Sigmoid colon (tissue), 7 donors: Measurements from ENCODE around the gene RPTOR. TPM values are rescaled to one million over a fixed set of nuclear protein-coding genes. Genes with fewer than 3 reads are reported as not detected.
"Not testable (repeated sequence)": the region's sequence is repeated elsewhere in the genome, so short reads cannot be mapped to it uniquely, and the experiment has no call there.

Experiments used
- DNase-seq: peaks from one replicate; pipeline ENCODE4 v3.0.0-alpha.2; 2019
- H3K27ac ChIP-seq, 4 donors: fragments of 200-600 bp; sonication (generic); one replicate each; pipeline ENCODE4 v1.5.1; 2016 to 2019; ENCODE audit warnings: mild to moderate bottlenecking in 1 of 4
- H3K27me3 ChIP-seq, 3 donors: fragments of 200-600 bp; sonication (generic); one replicate each; pipeline ENCODE4 v1.5.1; 2019; ENCODE audit warnings: mild to moderate bottlenecking in 1 of 3
- H3K36me3 ChIP-seq, 4 donors: fragments of 200-600 bp; sonication (generic); one replicate each; pipeline ENCODE4 v1.5.1; 2016 to 2019
- H3K4me1 ChIP-seq, 4 donors: fragments of 200-600 bp; sonication (generic); one replicate each; pipeline ENCODE4 v1.5.1; 2017 to 2019
- H3K4me3 ChIP-seq, 4 donors: fragments of 200-600 bp; sonication (generic); one replicate each; pipeline ENCODE4 v1.5.1; 2017 to 2019; ENCODE audit warnings: mild to moderate bottlenecking in 2 of 4, moderate library complexity in 1 of 4
- H3K9me3 ChIP-seq, 4 donors: fragments of 200-600 bp in 3 of 4; sonication (generic) in 3 of 4; one replicate each; pipeline versions ENCODE4 v1.5.1 to v1.6.1; 2013 to 2019
- EP300 ChIP-seq, 4 donors: sonication (generic); formaldehyde crosslinking; IDR thresholded peaks; one replicate each; pipeline ENCODE4 v1.6.1; 2017; ENCODE audit warnings: antibody characterized with exemption in 4 of 4
- POLR2A ChIP-seq, 2 donors: fragments of 450-650 bp; IDR thresholded peaks; one replicate each; pipeline ENCODE4 v1.6.1; 2016; ENCODE audit warnings: antibody characterized with exemption in 2 of 2, mild to moderate bottlenecking in 2 of 2, moderate library complexity in 2 of 2
- POLR2AphosphoS5 ChIP-seq, 4 donors: sonication (generic); formaldehyde crosslinking; IDR thresholded peaks; one replicate each; pipeline ENCODE4 v1.6.1; 2017; ENCODE audit warnings: antibody characterized with exemption in 4 of 4
- WGBS, 2 donors: extraction: QIAGEN DNeasy Blood & Tissue Kit; methylation state at CpG; one replicate each; pipeline ENCODE4 v1.1.7; 2013; 5-methylcytosine and 5-hydroxymethylcytosine counted together
- intact Hi-C: fragments of 100-400 bp; cut with DNase I; formaldehyde crosslinking; loops from one replicate; pipeline ENCODE4 v1.15.1; 2023
- polyA plus RNA-seq, 3 donors: library from polyadenylated mRNA; stranded (reverse); fragments of 200-250 nt; gene quantifications; one replicate each; pipeline ENCODE4 v1.2.3, GENCODE V29; 2013
- total RNA-seq, 4 donors: library from RNA; depleted of rRNA; stranded (reverse); fragments of >200 nt; gene quantifications; one replicate each; pipeline ENCODE4 v1.1.0, GENCODE V29; 2016
- TF ChIP-seq, protein P1 (sequence below), 4 experiments: fragments of 450-650 bp in 3 of 4; fragments of 200-600 bp in 1 of 4; IDR thresholded peaks; one replicate each; pipeline ENCODE4 v1.5.1; 2016 to 2019; ENCODE audit warnings: antibody characterized with exemption in 4 of 4, mild to moderate bottlenecking in 3 of 4, moderate library complexity in 2 of 4
- donor health status: healthy with polysubstance abuse.
- donor health status: Bipolar disorder and iron deficiency.
- donor health status: healthy.

RPTOR gene
- total and polyA plus RNA-seq, 7 donors: 3.7 to 68.7 (median 22.9) TPM

DNA sequence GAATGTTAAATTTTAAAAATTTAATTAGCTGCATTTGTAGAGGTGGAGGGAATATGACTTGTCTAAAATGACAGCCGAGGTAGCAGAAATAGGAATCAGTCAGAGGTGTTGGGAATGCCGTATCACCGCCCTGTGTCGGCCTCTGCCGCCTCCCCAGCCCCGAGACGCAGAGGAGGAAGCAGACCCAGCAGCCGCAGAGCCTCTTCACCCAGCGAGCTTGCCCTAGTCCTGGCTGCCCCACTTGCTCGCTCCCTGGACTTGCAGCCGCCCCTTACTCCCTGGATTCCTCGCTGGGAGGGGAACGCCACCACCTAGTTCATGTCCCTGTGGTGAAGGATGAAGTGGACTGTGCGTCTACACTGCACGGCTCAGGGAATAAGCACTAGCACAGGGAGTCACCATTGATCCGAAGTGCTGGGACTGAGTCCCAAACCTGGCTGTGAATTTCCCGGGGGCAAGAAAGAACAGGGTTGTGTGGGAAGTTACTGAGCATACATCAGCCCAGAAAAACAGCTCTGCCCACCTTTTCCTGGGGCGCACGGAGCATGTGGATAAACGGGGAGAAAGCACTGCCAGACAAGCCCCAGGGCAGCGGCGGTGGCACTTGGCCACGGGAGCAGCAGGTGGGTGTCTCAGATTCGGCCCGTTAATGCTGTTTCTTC, 76.8 kb downstream of the RPTOR start:
- no peak for DNase-seq
- no peaks in the 10 kb centered on the region for H3K4me1 ChIP-seq
- no peak for TF ChIP-seq POLR2A (IDR thresholded peaks at IDR 0.05)
- TF ChIP-seq POLR2AphosphoS5 (IDR thresholded peaks at IDR 0.05): no peak
- TF ChIP-seq EP300 (IDR thresholded peaks at IDR 0.05): no peak
- TF ChIP-seq, protein P1, sequence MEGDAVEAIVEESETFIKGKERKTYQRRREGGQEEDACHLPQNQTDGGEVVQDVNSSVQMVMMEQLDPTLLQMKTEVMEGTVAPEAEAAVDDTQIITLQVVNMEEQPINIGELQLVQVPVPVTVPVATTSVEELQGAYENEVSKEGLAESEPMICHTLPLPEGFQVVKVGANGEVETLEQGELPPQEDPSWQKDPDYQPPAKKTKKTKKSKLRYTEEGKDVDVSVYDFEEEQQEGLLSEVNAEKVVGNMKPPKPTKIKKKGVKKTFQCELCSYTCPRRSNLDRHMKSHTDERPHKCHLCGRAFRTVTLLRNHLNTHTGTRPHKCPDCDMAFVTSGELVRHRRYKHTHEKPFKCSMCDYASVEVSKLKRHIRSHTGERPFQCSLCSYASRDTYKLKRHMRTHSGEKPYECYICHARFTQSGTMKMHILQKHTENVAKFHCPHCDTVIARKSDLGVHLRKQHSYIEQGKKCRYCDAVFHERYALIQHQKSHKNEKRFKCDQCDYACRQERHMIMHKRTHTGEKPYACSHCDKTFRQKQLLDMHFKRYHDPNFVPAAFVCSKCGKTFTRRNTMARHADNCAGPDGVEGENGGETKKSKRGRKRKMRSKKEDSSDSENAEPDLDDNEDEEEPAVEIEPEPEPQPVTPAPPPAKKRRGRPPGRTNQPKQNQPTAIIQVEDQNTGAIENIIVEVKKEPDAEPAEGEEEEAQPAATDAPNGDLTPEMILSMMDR (IDR thresholded peaks at IDR 0.05): no peak
- peaks cover 0 to 11% (median 0%) of the 10 kb centered on the region in 4 donors for H3K36me3 ChIP-seq
- H3K4me3 ChIP-seq: no peak overlapping the region
- 87 to 88% methylated on average over 25 of the region's 25 CpGs for WGBS, 2 donors
- intact Hi-C loops: no loop called here
- no peak overlapping the region for H3K27ac ChIP-seq
- H3K9me3 ChIP-seq: no peaks in the 10 kb centered on the region
- H3K27me3 ChIP-seq: no peaks in the 10 kb centered on the region

DNA sequence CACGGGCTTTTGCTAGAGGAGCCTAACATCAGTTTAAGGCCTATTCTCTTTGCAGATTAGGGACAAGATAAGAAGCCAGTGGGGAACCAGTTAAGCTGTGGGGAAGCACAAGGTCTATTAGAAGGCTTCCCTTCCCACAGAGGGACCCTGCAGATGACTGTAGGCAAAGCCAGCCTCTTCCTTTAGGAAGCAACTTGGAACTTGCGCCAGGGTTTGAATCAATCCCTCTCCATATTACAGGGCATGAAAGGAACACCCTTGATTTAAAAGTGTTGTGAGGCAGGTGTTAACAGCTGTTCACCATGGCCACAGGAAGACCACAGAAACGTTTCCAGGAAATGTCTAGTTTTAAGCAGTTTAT, 77.3 kb downstream of the RPTOR start:
- no peak for DNase-seq
- Histone ChIP-seq H3K27me3 (no peaks in the 10 kb centered on the region), H3K9me3 (no peaks in the 10 kb centered on the region), H3K4me3 (no peak overlapping the region), H3K4me1 (no peaks in the 10 kb centered on the region), H3K36me3 (peaks cover 0 to 16% (median 0%) of the 10 kb centered on the region in 4 donors), H3K27ac (no peak overlapping the region)
- WGBS, 2 donors: 44 to 57% methylated on average over 3 of the region's 3 CpGs
- TF ChIP-seq POLR2AphosphoS5 (IDR thresholded peaks at IDR 0.05) (no peak), EP300 (IDR thresholded peaks at IDR 0.05) (no peak), POLR2A (IDR thresholded peaks at IDR 0.05) (no peak)
- TF ChIP-seq, protein P1 (IDR thresholded peaks at IDR 0.05): no peak
- intact Hi-C loops: no loop called here

DNA sequence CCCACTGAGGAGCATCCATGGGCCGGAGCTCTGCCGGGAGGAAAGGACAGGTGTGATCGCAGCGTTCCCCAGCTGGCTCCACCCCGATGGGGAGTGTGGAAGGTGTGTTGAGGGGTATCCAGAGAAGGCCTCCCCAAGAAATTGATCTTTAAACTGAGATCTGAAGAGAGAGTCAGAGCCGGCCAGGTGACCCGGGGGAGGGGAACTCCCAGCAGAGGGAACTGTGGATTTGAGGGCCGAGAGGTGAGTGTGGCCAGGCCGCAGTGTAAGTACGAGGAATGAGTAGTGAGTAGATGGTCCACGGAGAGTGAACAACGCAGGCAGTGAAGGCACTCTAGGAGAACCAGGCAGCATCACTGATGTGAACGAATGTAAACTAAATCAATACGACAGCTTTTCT, 80.2 kb downstream of the RPTOR start:
- 94 to 96% methylated on average over 14 of the region's 14 CpGs for WGBS, 2 donors

DNA sequence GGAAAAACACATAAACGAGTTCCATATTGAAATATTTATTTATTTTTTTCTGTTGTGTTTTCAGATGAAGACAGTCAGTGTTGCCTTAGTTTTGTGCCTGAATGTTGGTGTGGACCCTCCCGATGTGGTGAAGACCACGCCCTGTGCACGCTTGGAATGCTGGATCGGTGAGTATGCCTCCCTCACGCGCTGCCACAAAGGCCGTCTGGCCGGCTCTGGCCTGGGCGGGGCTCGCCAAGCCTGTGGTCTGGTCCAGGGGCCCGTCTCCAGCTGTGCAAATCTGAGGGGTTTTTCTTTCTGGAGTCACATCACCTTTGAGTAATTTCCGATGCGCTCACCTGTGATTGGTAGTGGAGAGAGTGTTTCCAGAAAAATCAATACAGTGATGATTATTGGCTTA, 81.0 kb downstream of the RPTOR start:
- Histone ChIP-seq H3K27me3 (no peaks in the 10 kb centered on the region), H3K27ac (no peak overlapping the region), H3K4me3 (no peak overlapping the region), H3K9me3 (no peaks in the 10 kb centered on the region), H3K4me1 (no peaks in the 10 kb centered on the region), H3K36me3 (peaks cover 0 to 18% (median 0%) of the 10 kb centered on the region in 4 donors)
- intact Hi-C loops: no loop called here
- no peak for DNase-seq
- TF ChIP-seq POLR2AphosphoS5 (IDR thresholded peaks at IDR 0.05): no peak
- TF ChIP-seq POLR2A (IDR thresholded peaks at IDR 0.05): no peak
- no peak for TF ChIP-seq EP300 (IDR thresholded peaks at IDR 0.05)
- TF ChIP-seq, protein P1 (IDR thresholded peaks at IDR 0.05): no peak
- WGBS, 2 donors: 93% methylated on average over 14 of the region's 14 CpGs

More for the DNA sequence above, 80.2 kb downstream of the RPTOR start:
- Histone ChIP-seq H3K4me3 (no peak overlapping the region), H3K36me3 (peaks cover 0 to 18% (median 0%) of the 10 kb centered on the region in 4 donors), H3K9me3 (no peaks in the 10 kb centered on the region), H3K27ac (no peak overlapping the region), H3K4me1 (no peaks in the 10 kb centered on the region), H3K27me3 (no peaks in the 10 kb centered on the region)
- DNase-seq: no peak
- TF ChIP-seq, protein P1 (IDR thresholded peaks at IDR 0.05): no peak
- TF ChIP-seq POLR2AphosphoS5 (IDR thresholded peaks at IDR 0.05) (no peak), EP300 (IDR thresholded peaks at IDR 0.05) (no peak), POLR2A (IDR thresholded peaks at IDR 0.05) (no peak)
- intact Hi-C loops: no loop called here

DNA sequence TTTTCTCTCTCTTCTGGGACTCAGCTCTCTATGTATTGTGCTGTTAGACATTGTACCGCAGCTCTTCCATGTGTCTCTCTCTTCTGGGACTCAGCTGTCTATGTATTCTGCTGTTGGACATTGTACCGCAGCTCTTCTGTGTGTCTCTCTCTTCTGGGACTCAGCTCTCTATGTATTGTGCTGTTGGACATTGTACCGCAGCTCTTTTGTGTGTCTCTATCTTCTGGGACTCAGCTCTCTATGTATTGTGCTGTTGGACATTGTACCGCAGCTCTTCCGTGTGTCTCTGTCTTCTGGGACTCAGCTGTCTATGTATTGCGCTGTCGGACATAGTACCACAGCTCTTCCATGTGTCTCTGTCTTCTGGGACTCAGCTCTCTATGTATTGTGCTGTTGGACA, 84.2 kb downstream of the RPTOR start:
- H3K4me3 ChIP-seq, H3K9me3 ChIP-seq, intact Hi-C loops, H3K27ac ChIP-seq, H3K4me1 ChIP-seq, H3K27me3 ChIP-seq, DNase-seq: not testable (repeated sequence)
- 90 to 93% methylated on average over 7 of the region's 7 CpGs for WGBS, 2 donors
- peaks cover 0 to 18% (median 0%) of the 10 kb centered on the region in 4 donors for H3K36me3 ChIP-seq
